HG03432 (cell line): ENCODE measurements around the gene CARD11.

Source experiments
- ATAC-seq: cut with Tn5 transposase; IDR thresholded peaks from one replicate; pipeline ENCODE4 v1.9.1; 2021; ENCODE audit warnings: mild to moderate bottlenecking, moderate library complexity; ENCODE audit not compliant: unreplicated experiment

The CARD11 gene

GRCh38 chr7:2945171-2945570 is 98.5 kb downstream of the CARD11 start:
- ATAC-seq = no peak

GRCh38 chr7:2944739-2945138 is 98.9 kb downstream of the CARD11 start:
- ATAC-seq = no peak

- no peak for ATAC-seq
These were observed 99.6 kb downstream of the CARD11 start for GRCh38 chr7:2943851-2944601.

- ATAC-seq = no peak
These were observed 102.3 kb downstream of the CARD11 start for GRCh38 chr7:2941216-2941859.

GRCh38 chr7:2940466-2940865 is 103.2 kb downstream of the CARD11 start:
- no peak for ATAC-seq

GRCh38 chr7:2939193-2939885 is 104.3 kb downstream of the CARD11 start:
- ATAC-seq = no peak

- ATAC-seq = no peak
These were observed 105.0 kb downstream of the CARD11 start for GRCh38 chr7:2938514-2939192.

- no peak for ATAC-seq
These were observed 105.8 kb downstream of the CARD11 start for GRCh38 chr7:2937701-2938513.

- ATAC-seq = no peak
These were observed 106.6 kb downstream of the CARD11 start for GRCh38 chr7:2936891-2937580.

GRCh38 chr7:2936301-2936700 is 107.4 kb downstream of the CARD11 start:
- ATAC-seq = no peak

- ATAC-seq = no peak
These were observed 108.5 kb downstream of the CARD11 start for GRCh38 chr7:2934984-2935740.

- ATAC-seq = no peak
These were observed 109.4 kb downstream of the CARD11 start for GRCh38 chr7:2934211-2934731.

- ATAC-seq = no peak
These were observed 111.0 kb downstream of the CARD11 start for GRCh38 chr7:2932402-2933251.

GRCh38 chr7:2931034-2931415 is 112.6 kb downstream of the CARD11 start:
- ATAC-seq = no peak

GRCh38 chr7:2930310-2931033 is 113.2 kb downstream of the CARD11 start:
- ATAC-seq = no peak

GRCh38 chr7:2929321-2930201 is 114.1 kb downstream of the CARD11 start:
- no peak for ATAC-seq
